Stimulated activated CD4-positive, alpha-beta T cell treated with anti-CD3 and anti-CD28 coated beads, Interleukin-15, amount 100 ng/mL, for 48 hours (primary cell): ENCODE results near the gene PRKAR1A.
"Not testable (repeated sequence)": the region's sequence is repeated elsewhere in the genome, so short reads cannot be mapped to it uniquely, and the experiment has no call there.

Experiments used
- DNase-seq, 2 donors: peaks; one replicate each; pipeline ENCODE4 v3.0.0-alpha.2; 2020; ENCODE audit warnings: low read depth in 2 of 2

The PRKAR1A gene

DNA sequence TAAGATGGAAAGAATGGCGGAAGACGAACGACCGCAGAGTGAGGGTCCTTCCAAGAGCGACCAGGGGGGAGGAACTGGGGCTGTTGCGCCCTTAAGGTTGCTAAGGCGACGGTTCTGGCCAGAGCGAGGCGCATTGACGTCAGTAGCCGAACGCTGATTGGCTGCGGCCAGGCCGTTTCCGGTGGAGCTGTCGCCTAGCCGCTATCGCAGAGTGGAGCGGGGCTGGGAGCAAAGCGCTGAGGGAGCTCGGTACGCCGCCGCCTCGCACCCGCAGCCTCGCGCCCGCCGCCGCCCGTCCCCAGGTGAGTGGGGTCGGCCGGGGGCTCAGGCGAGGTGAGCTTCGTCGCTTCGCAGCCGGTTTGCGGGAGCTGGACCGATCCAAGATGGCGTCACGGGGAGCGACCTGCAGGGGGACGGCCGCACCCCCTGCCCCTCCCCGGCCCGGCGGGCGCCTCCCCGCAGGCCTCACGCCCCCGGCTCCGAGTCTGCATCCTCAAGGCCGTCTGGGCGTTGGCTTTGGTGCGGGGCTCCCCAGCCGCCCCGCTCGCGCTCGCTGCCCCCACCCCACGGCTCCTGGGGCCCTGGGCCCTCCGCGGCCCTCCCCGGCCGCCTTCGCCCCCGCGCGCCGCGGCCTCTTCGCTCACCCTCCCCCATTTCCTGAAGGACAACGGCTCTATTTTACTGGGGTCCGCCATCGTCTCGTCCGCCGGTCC, at the start of gene PRKAR1A:
Gene PRKAR1A (plus strand): TSS at position 184 of the 713 bp plus-strand sequence. CDS start 2,970 bp downstream, outside the sequence.
- peak; percentile 80 to 86 for DNase-seq

- no peak for DNase-seq
Observed at GRCh38 chr17:68463211-68464019, 48.8 kb upstream of the PRKAR1A start.

- no peak for DNase-seq
Observed at GRCh38 chr17:68468334-68468733, 43.9 kb upstream of the PRKAR1A start.

GRCh38 chr17:68468788-68469187, 43.4 kb upstream of the PRKAR1A start:
- no peak for DNase-seq

GRCh38 chr17:68470961-68471360, 41.3 kb upstream of the PRKAR1A start:
- DNase-seq: no peak

DNA sequence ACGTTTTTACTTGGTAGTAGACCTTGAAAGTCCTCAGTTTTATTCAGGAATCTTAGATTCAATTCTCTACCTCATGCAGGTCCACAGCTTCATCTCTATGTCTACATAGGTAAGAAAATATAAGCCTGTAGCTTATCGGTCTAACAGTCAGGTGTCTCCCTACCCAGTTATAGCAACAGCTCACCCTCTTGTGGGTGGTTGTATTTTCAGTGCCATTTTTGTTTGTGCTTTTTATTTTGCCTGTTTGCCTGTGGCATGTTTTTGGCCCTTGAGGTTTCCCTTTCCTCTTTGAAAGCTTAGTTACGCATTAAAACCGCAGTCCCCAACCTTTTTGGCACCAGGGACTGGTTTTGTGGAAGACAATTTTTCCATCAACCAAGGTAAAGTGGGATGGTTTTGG, 31.3 kb upstream of the PRKAR1A start:
- no peak for DNase-seq

DNA sequence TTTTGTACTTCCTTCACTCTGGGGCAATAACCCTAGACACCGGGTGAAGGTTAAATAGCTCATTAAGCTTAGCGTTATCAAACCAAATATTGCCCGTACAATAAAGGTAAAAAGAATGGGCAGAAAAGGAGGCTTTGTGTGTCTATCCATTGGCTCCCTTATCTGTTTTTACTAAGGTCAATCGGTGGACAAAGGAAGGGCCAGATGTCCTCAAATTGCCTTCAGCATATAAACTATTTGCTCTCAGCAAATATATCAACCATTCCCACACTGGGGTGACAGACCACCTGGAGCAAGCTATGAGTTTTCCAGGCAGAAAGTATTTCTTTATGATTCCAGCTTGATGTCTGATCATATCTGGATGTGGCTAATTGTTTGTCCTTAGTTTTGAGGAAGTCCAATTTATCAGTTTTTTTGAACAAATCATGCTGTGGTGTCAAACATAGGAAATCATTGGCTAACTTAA, 29.6 kb upstream of the PRKAR1A start:
- no peak for DNase-seq

DNA sequence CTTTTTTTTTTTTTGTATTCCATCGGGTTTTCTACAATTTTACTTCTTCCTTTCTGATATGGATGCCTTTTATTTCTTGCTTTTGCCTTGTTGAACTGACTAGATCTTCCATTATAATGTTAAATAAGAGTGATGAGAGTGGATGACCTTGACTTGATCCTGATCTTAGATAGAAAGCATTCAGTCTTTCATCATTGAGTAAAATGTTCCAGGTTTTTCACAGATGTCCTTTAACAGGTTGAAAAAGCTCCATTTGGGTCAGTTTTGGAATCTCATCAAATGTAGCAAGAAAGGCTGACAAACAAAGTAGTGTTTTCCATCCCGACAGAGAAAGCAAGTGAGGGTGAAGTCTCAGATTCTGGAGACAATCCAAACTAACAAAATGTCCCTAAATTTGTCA, 27.8 kb upstream of the PRKAR1A start:
- DNase-seq: no peak

DNA sequence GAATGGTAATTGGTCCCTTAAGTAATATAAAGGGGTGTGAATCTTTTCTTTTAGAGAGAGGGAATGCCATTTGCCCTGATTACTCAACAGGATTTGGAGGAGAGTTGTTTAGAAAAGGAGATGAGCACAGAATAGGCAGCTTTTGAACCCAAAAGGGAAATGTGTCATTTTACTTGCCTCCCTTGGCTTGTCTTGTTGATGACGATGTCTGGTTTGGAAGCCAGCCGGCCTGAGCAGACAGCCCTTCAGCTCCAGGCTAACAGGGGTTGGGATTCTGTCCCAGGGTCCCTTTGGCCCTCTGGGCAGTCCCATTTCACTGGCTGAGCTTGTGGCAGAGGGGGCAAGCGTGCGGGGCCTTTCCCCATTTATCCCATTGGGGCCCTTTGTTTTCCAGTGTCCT, 22.3 kb upstream of the PRKAR1A start:
- DNase-seq: no peak

DNA sequence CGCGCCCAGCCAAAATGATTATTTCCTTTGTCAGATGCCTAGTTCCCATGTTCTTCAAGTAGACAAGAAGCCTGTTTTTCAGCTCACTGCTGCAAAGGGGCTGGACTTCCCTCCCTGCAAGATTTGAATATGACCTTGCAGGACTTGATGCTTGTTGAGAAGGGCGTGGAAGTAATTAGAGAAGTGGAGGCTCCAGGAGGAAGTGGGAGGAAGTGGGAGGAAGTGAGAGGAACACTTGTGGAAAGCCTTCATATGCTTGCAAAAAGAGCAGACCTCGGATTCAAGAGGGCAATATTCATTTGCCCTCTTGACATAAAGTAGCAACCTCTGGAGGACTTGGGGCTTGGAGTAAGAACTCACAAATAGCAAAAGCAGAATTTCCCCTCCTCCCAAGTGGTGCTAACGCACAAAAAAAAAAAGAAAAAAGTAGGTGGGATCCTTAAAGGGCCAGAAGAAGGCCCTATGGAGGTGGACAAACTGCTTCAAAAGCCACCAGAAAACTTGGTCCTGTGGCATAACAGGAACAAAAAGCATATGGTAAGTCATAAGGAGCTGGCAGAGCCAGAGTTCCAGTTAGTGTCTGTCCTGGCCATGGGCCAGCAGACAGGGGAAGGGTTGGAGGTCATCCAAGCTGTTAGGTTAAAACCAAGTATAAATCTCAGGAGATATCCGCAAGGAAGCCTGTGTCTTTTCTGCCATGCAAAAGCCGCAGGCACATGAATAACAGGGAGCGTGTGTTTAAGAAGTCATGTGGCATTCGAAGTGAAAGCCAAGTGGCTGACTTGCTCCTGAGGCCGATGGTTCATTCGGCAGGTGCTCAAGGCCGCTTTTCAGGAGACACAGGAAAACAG, 20.6 kb upstream of the PRKAR1A start:
- no peak for DNase-seq

DNA sequence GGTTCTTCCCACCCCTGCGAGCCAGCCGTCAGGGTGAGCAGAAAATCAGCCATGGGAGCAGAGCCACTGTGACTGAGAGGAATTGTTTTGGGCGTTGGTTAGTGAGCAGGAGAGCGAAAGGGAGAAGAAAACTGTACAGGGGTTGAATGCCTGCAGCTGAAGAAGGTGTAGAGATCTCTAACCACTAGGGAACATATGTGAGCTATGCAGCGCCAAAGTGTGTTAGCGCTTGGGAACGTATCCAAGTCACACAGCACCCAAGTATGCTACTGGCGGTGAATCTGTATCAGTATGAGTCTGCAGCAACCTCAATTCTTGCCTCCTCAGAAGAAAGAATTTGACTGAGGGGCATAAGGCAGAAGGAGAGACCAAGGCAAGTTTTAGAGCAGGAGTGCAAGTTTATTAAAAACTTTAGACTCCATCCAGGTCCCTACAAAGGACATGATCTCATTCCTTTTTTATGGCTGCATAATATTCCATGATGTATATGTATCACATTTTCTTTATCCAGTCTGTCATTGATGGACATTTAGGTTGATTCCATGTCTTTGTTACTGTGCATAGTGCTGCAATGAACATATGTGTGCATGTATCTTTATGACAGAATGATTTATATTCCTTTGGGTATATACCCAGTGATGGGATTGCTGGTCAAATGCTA, 19.7 kb upstream of the PRKAR1A start:
- DNase-seq: not testable (repeated sequence)

- DNase-seq: no peak
Observed at GRCh38 chr17:68495081-68495480, 17.1 kb upstream of the PRKAR1A start.

- no peak for DNase-seq
Observed at GRCh38 chr17:68497885-68498319, 14.3 kb upstream of the PRKAR1A start.

- DNase-seq: no peak
Observed at GRCh38 chr17:68498479-68499326, 13.5 kb upstream of the PRKAR1A start.

GRCh38 chr17:68499587-68499986, 12.6 kb upstream of the PRKAR1A start:
- DNase-seq: no peak

DNA sequence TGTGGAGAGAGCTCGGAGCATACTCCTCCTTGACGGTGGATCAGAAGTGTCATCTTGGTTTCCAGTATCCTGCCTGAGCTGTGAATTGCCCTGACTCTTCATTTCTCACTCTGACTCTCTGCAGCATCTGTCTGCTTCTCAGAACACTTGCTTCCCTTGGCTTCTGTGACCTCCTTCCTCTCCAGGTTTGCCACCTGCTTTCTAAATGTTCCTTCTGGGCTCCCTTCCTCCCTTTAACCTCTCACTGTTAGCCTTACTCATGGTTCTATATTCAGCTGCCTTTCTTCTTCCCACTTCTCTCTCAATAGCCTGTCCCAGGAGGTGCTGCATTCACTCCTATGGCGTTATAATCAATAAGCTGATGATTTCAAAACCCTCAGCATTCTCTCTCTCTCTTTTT, 11.2 kb upstream of the PRKAR1A start:
- no peak for DNase-seq

GRCh38 chr17:68505951-68506350, 6.3 kb upstream of the PRKAR1A start:
- DNase-seq: no peak

DNA sequence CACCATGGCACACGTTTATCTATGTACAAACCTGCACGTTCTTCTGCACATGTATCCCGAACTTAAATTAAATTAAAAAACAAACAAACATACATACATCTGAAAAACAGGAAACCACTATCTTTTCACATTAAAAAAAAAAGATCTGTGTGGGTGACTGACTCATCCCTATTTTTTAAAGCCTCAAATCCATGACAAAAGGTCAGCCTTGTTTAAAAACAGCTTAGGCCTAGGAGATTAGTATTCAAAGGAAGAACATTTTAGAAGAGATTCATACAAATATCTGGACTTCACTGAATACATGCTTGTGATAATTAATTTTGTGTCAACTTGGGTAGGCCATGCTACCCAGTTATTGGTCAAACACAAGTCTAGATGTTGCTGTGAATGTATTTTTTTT, 4.7 kb upstream of the PRKAR1A start:
- no peak for DNase-seq

GRCh38 chr17:68509141-68510057, 2.8 kb upstream of the PRKAR1A start:
- no peak for DNase-seq
